HG03558 (cell line): ENCODE results near the gene PODXL2.
"Not testable (repeated sequence)": the region's sequence is repeated elsewhere in the genome, so short reads cannot be mapped to it uniquely, and the experiment has no call there.

Experiments used
- ATAC-seq: cut with Tn5 transposase; IDR thresholded peaks from one replicate; pipeline ENCODE4 v1.9.1; 2021; ENCODE audit warnings: moderate number of reproducible peaks; ENCODE audit not compliant: unreplicated experiment; ENCODE audit errors: extremely low read depth

PODXL2 gene

GRCh38 chr3:127699416-127700300 is 70.7 kb downstream of the PODXL2 start:
- no peak for ATAC-seq

- no peak for ATAC-seq
These were observed 71.4 kb downstream of the PODXL2 start for GRCh38 chr3:127700406-127700805.

GRCh38 chr3:127701280-127701911 is 72.4 kb downstream of the PODXL2 start:
- no peak for ATAC-seq

GRCh38 chr3:127702151-127702578 is 73.2 kb downstream of the PODXL2 start:
- ATAC-seq, result no peak

GRCh38 chr3:127704840-127705239 is 75.9 kb downstream of the PODXL2 start:
- not testable (repeated sequence) for ATAC-seq

- ATAC-seq, result no peak
These were observed 77.3 kb downstream of the PODXL2 start for GRCh38 chr3:127706312-127706711.

GRCh38 chr3:127706785-127707351 is 77.9 kb downstream of the PODXL2 start:
- no peak for ATAC-seq

GRCh38 chr3:127707851-127708411 is 78.9 kb downstream of the PODXL2 start:
- no peak for ATAC-seq

GRCh38 chr3:127708837-127709236 is 79.9 kb downstream of the PODXL2 start:
- no peak for ATAC-seq

- no peak for ATAC-seq
These were observed 80.5 kb downstream of the PODXL2 start for GRCh38 chr3:127709320-127710060.

GRCh38 chr3:127710155-127710941 is 81.4 kb downstream of the PODXL2 start:
- ATAC-seq, result no peak

- no peak for ATAC-seq
These were observed 82.2 kb downstream of the PODXL2 start for GRCh38 chr3:127711021-127711695.

- no peak for ATAC-seq
These were observed 82.9 kb downstream of the PODXL2 start for GRCh38 chr3:127711896-127712295.

- no peak for ATAC-seq
These were observed 83.5 kb downstream of the PODXL2 start for GRCh38 chr3:127712461-127712860.

GRCh38 chr3:127712881-127713771 is 84.1 kb downstream of the PODXL2 start:
- ATAC-seq, result no peak

GRCh38 chr3:127714125-127714571 is 85.2 kb downstream of the PODXL2 start:
- no peak for ATAC-seq

GRCh38 chr3:127714866-127715265 is 85.9 kb downstream of the PODXL2 start:
- ATAC-seq, result no peak

GRCh38 chr3:127715532-127715931 is 86.5 kb downstream of the PODXL2 start:
- no peak for ATAC-seq
